Forelimb muscle (tissue), 1 donor: Measurements from ENCODE around the gene BAIAP3. TPM values are rescaled to one million over a fixed set of nuclear protein-coding genes. Genes with fewer than 3 reads are reported as not detected.

Source experiments
- DNase-seq: peaks from one replicate; pipeline ENCODE4 v3.0.0-alpha.2; 2013; ENCODE audit warnings: low read depth
- polyA plus RNA-seq: library from polyadenylated mRNA; unstranded; fragments of 120-200 nt; gene quantifications from one replicate; pipeline ENCODE4 v1.2.1, GENCODE V29; 2013; ENCODE audit not compliant: insufficient read length

The BAIAP3 gene
- polyA plus RNA-seq, 1 donor: 0.65 TPM

- DNase-seq: no peak
These were observed 33.6 kb upstream of the BAIAP3 start for GRCh38 chr16:1299868-1300203.

DNA sequence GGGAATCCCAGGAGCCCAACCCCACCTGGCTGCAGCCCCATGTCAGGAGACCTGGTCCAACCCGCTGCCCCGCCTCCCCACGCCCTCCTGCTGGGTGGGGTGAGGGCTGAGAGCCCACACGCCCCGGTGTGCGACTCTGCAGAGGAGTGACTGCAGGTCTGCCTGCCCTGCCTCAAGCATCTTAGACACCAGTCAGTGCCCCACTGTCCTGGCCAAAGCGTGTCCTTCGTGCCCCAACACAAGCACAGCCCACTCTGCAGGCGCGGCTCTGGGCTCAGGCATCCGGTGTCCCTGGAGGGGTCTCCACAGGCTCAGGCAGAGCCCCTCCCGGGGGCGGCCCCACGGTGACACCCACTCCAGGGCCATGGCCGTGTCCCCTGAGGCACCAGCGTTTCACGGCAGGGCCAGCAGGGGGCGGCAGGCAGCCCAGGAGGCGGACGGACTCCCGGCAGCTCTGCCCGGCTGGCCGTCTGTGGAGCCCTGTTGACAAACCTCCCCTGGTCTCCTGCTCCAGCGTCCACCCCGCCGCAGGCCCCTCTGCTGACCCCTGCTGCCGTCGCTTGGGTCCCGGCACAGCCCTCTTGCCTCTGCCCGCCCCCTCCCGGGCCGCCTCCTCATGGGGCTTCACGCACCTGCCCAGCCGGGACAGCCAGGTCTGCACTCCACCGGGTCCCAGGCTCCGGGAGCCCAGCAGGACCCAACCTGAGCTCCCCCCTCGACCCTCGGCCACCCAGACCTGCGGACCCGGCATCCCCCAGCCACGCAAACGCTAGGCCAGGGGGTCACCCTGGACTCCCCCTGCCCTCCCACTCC, 32.6 kb upstream of the BAIAP3 start:
- DNase-seq: no peak

- no peak for DNase-seq
These were observed 31.9 kb upstream of the BAIAP3 start for GRCh38 chr16:1301562-1301961.

GRCh38 chr16:1305823-1306222, 27.6 kb upstream of the BAIAP3 start:
- DNase-seq: no peak

DNA sequence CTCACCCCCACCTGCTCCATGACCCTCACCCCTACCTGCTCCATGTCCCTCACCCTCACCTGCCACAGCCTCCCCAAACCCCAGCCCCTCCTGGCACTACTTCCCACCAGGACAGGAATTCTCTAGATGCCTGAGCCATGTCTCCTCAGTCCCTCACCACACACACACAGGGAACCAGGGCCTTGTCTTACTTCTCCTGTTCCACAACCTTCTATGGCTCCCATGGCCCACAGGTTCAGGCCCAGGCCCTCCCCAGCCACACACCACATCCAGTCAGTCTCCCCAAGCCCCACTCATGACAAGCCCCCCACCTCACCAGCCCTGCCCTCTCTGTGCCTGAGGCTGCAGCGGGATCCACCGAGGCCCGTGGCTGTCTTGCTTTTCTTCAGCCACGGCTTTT, 27.1 kb upstream of the BAIAP3 start:
- DNase-seq: no peak

- no peak for DNase-seq
These were observed 25.1 kb upstream of the BAIAP3 start for GRCh38 chr16:1308036-1308976.

DNA sequence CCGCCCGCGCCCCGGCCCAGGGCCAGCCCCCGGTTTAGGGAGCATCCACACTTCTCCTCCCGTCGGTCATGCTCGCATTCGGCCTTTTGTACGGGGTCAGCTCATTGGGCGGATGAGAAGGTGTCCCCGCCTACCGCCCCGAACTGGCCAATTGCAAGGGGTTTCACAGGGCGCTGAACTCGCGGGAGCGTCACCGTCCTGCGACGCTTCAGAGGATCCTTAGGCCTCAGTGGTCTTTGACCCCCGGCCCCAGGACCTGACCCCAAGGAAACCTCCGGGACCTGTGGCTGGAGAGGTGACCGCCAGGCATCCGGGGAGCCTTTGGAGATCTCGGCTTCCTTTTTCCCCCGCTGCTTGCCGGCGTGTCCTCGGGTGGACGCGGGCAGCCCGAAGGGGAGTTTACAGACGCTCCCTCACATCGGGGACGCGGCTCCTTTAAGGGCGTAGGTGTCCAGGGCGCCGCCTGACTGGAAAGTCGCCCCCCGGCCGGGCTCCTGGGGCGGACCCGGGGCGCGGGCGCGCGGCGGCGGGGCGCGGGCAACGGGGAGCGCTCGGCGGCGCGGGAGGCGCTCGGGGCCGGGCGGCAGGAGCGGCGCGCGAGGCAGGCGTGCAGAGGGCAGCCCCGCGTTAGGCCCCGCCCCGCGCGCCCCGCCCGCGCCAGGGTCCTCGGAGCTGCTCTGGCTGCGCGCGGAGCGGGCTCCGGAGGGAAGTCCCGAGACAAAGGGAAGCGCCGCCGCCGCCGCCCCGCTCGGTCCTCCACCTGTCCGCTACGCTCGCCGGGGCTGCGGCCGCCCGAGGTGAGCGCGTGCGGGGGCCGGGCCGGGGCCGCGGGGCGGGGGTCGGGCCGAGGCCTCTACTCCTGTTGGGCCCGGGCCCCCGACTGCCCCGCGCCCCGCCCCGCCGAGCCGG, 24.2 kb upstream of the BAIAP3 start, which contains the start of gene UBE2I:
Gene UBE2I (plus strand): TSS at position 660 of the 909 bp plus-strand sequence. CDS start 4,395 bp downstream, outside the sequence.
- DNase-seq: peak; percentile 94

- DNase-seq: no peak
These were observed 23.3 kb upstream of the BAIAP3 start for GRCh38 chr16:1309888-1310831.

DNA sequence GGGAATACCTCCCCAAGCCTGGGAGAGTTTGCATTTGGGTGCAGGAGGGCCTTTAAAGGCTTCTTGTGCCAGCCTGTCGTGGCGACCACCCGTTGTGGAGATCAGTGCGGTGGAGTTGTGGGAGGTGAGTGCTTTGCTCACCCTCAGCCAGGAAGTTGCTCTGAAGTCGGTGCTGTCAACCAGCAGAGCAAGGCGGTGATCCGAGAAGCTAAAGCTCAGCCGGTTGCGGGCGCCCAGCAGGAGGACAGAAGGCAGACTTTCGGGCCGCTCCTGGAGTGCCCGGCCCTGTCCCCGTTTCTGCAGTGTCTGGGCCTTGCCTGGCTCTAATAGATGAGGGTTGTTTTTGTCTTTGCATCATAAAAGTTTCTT, 22.6 kb upstream of the BAIAP3 start:
- DNase-seq: no peak

GRCh38 chr16:1311212-1311737, 22.2 kb upstream of the BAIAP3 start:
- DNase-seq: no peak

DNA sequence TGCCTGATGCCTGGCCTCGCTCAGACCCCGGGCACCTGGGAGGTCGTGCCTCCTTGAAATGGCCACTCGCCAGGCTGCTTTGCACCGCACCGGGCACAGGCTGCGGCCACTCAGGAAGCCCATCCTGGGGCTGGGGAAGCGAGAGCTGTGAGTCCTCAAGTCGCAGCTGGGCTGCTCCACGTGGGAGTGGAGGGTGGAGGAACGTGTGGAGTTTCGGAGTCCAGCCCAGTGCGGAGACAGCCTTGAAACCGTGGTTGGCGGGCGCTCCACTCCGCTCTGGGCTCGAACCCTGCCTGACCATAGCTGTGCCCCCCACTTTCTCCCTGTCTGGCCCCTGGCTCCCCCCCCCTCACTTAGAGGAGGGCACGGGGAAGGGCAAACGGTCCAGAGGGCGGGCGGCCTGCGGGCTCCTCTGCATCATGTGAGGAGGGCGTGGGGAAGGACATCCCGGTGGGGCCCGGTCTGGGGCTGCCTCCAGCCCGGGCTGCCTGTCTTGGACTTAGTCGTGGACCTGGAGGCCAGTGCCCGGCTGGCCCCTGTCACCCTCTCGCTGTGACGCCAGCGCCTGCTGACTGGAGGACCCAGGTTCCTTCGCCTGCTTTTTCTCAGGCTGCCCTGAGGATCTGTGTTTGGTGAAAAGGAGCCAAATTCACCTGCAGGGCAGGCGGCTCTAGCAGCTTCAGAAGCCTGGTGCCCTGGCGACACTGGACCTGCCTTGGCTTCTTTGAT, 21.5 kb upstream of the BAIAP3 start:
- no peak for DNase-seq

DNA sequence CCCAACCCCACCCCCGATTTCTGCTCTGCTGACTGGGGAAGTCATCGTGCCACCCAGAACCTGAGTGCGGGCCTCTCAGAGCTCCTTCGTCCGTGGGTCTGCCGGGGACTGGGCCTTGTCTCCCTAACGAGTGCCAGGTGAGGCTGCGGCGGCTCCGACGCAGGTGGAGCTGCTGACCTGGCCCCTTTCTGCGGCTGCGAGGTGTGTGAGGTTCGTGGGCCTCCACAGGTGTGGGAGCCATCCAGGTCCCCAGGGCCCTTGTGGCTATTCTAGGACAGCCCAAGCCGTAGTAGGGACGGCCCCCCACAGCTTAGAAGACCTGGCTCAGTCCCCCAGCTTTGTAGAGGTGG, 21.0 kb upstream of the BAIAP3 start:
- DNase-seq: no peak

- DNase-seq: no peak
These were observed 20.5 kb upstream of the BAIAP3 start for GRCh38 chr16:1312903-1313302.

GRCh38 chr16:1313721-1314369, 19.6 kb upstream of the BAIAP3 start:
- DNase-seq: no peak

DNA sequence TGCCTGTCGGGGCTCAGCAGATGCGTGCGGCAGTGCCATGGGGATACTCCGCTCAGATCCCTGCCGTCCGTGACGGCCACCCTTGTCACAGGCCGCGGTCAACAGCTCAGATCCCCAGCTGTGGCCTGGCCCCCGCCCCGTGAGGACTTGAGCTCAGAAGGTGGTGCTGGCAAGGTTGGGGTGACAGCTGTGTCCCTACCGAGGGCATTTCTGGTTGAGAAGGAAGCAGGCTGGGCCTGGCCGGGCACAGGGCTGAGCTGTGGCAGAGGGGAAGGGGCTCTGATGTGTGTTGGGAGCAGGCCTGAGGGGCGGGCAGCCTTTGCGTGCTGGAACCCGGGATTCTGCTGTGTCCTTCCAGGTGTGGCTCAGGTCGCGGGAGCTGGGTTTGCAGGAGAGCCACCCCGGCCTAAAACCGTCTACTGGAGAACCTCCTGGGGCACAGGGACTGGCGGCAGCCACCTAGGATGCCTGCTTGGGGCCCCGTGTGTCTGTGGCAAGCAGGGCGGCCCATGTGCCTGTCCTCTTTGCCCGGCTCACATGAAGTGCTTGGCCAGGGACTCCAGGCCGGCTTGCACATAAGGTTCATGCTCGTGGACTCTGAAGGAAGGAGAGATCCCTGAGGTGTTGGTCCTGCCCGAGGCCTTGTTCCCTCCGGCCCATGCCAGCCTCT, 18.9 kb upstream of the BAIAP3 start:
- DNase-seq: no peak

DNA sequence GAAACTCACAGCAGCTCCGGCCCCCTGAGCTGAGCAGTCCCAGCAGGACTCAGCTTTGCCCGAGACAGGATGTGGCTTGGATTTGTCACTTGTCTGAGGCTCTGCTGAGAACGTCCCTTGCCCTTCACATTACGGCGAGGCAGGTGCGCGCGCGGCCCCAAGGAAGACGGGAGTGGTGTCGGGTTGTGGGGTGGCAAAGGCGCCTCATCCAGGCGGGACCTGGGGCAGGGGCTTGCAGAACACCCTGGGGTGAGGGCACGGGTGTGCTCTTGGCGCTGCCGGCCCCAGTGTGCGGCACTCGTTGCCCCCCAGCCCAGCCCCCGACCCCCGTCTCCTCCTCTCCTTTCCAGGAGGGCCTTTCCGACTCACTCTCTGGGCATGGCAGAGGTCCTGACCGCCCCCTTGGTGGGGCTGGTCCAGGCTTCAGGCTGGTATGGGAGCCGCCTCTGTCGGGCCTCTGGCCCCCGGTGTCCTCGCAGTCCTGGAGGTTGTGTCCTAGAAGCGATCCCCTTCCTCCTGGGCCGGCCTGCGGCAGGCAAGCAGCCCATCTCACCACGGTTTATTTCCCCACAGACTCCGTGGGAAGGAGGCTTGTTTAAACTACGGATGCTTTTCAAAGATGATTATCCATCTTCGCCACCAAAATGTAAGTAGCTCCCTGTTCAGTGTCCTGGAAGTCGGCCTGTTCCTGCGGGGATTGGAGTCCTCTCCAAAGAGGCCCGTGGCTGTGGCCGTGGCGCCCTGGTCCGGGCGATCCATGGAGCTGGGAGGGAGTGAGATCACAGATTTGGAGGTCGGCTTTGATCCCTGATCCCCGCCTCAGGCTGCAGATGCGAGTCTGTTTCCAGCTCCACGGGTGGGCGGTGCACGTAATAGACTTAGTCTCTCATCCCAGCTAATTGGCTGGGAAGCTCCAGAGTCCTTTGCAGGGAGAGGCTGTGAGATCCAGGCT, 18.1 kb upstream of the BAIAP3 start:
- DNase-seq: no peak

- DNase-seq: no peak
These were observed 17.4 kb upstream of the BAIAP3 start for GRCh38 chr16:1316033-1316405.
